ENCODE measurements around the gene ARHGEF7.
"Not testable (repeated sequence)": the region's sequence is repeated elsewhere in the genome, so short reads cannot be mapped to it uniquely, and the experiment has no call there.

ARHGEF7 gene

GRCh38 chr13:111186305-111186935 lies 71.3 kb downstream of the ARHGEF7 start:
- Histone ChIP-seq H3K27ac (peak overlapping the region; percentile 97), H3K4me3 (peak overlapping the region; percentile 71), H3K9me3 (peaks cover 15% of the 10 kb centered on the region), H3K27me3 (no peaks in the 10 kb centered on the region), H3K4me2 (peak overlapping the region; percentile 99), H4K20me1 (peaks cover 38% of the 10 kb centered on the region), H3K4me1 (peaks cover 92% of the 10 kb centered on the region), H3K9ac (peak overlapping the region; percentile 86), H3K36me3 (peaks cover 21% of the 10 kb centered on the region; the same call in 1 of the 2 replicates)
- TF ChIP-seq Cebpa-rat (IDR thresholded peaks at IDR 0.05): no peak

DNA sequence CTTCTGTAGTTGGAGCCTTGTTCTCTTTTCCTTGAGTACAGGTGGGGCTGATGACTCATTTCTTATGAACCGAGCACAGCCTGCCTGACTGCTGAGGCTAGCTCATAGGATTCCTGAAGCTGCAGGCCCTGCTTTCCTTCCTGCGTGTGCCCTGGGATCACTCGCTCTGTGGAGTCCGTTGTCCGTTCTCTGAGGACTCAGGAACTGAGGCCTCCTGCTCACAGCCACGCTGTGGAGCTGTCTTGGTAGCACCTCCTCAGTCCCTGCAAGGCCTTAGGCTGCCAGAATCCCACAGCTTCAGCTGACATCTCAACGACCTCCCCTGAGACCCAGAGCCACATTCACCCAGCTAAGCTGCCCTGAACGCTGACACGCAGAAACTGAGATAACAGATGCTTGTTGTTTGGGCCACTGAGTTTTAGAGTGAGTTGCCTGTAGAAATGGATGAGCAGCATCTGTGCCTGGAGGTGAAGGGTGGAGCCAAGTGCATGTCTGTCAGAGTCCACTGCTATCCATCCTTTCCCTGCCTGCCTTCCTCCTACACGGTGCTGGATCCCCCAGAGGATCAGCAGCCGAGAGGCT lies 72.9 kb downstream of the ARHGEF7 start:
- peaks cover 87% of the 10 kb centered on the region for H3K4me1 ChIP-seq
- H3K4me3 ChIP-seq: peak overlapping the region; percentile 71
- H3K4me2 ChIP-seq: peak overlapping the region; percentile 99
- peaks cover 51% of the 10 kb centered on the region for H4K20me1 ChIP-seq
- peak overlapping the region; percentile 86 for H3K9ac ChIP-seq
- H3K9me3 ChIP-seq: peaks cover 31% of the 10 kb centered on the region
- H3K27me3 ChIP-seq: no peaks in the 10 kb centered on the region
- H3K27ac ChIP-seq: peak overlapping the region; percentile 97
- peaks cover 27% of the 10 kb centered on the region for H3K36me3 ChIP-seq
- TF ChIP-seq Cebpa-rat (IDR thresholded peaks at IDR 0.05): no peak

GRCh38 chr13:111189064-111189505 lies 74.0 kb downstream of the ARHGEF7 start:
- Histone ChIP-seq H3K4me1 (peaks cover 85% of the 10 kb centered on the region), H3K4me2 (peak overlapping the region; percentile 99), H4K20me1 (peaks cover 61% of the 10 kb centered on the region), H3K4me3 (peak overlapping the region; percentile 71), H3K9ac (peak overlapping the region; percentile 61), H3K27ac (peak overlapping the region; percentile 97), H3K36me3 (peaks cover 37% of the 10 kb centered on the region), H3K9me3 (peaks cover 41% of the 10 kb centered on the region)
- H3K27me3 ChIP-seq: not testable (repeated sequence)

DNA sequence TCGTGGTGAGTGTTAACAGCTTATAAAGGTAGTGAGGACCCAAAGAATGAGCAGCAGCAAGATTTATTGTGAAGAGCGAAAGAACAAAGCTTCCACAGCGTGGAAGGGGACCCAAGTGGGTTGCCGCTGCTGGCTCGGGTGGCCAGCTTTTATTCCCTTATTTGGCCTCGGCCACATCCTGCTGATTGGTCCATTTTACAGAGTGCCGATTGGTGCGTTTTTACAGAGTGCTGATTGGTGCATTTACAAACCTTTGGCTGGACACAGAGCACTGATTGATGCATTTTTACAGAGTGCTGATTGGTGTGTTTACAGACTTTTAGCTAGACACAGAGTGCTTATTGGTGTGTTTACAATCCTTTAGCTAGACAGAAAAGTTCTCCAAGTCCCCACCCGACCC lies 74.4 kb downstream of the ARHGEF7 start:
- peaks cover 81% of the 10 kb centered on the region for H3K4me1 ChIP-seq
- H3K4me2 ChIP-seq: peak overlapping the region; percentile 99
- H3K27me3 ChIP-seq: not testable (repeated sequence)

DNA sequence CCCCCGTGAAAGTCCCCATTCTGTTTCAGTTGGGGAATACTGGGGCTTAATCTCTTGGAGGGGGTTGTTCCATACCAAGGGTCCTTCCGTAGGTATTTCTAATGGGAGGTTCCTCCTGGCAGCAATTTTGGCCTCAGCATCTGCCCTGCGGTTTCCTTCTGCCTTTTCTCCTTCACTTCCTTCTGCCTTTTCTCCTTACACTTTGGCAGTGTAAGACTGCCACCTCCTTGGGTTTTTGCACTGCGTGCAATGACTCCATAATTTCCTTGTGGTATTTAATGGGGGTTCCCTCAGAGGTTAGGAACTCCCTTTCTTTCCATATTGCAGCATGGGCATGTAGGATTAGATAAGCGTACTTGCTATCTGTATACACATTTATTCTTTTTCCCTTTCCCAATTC lies 78.1 kb downstream of the ARHGEF7 start:
- Histone ChIP-seq H3K4me2 (peak overlapping the region; percentile 39), H3K36me3 (peaks cover 78% of the 10 kb centered on the region), H3K9me3 (peaks cover 83% of the 10 kb centered on the region), H4K20me1 (peaks cover 59% of the 10 kb centered on the region), H3K4me1 (peaks cover 50% of the 10 kb centered on the region)
- not testable (repeated sequence) for H3K27ac ChIP-seq, H3K27me3 ChIP-seq, H3K4me3 ChIP-seq, H3K9ac ChIP-seq

More for the DNA sequence above, 74.4 kb downstream of the ARHGEF7 start:
- peak overlapping the region; percentile 71 for H3K4me3 ChIP-seq
- H3K36me3 ChIP-seq: peaks cover 41% of the 10 kb centered on the region
- H3K9me3 ChIP-seq: peaks cover 45% of the 10 kb centered on the region
- H3K9ac ChIP-seq: peak overlapping the region; percentile 31; the same call in 1 of the 2 replicates
- H4K20me1 ChIP-seq: peaks cover 65% of the 10 kb centered on the region
- H3K27ac ChIP-seq: peak overlapping the region; percentile 97

- H3K27ac ChIP-seq, H3K9ac ChIP-seq, H3K27me3 ChIP-seq, H3K4me3 ChIP-seq, H3K4me2 ChIP-seq: not testable (repeated sequence)
- H3K36me3 ChIP-seq: peaks cover 93% of the 10 kb centered on the region
- H3K4me1 ChIP-seq: peaks cover 47% of the 10 kb centered on the region
- peaks cover 93% of the 10 kb centered on the region for H3K9me3 ChIP-seq
- peaks cover 60% of the 10 kb centered on the region for H4K20me1 ChIP-seq
Measured at GRCh38 chr13:111194651-111195050, 79.5 kb downstream of the ARHGEF7 start.

DNA sequence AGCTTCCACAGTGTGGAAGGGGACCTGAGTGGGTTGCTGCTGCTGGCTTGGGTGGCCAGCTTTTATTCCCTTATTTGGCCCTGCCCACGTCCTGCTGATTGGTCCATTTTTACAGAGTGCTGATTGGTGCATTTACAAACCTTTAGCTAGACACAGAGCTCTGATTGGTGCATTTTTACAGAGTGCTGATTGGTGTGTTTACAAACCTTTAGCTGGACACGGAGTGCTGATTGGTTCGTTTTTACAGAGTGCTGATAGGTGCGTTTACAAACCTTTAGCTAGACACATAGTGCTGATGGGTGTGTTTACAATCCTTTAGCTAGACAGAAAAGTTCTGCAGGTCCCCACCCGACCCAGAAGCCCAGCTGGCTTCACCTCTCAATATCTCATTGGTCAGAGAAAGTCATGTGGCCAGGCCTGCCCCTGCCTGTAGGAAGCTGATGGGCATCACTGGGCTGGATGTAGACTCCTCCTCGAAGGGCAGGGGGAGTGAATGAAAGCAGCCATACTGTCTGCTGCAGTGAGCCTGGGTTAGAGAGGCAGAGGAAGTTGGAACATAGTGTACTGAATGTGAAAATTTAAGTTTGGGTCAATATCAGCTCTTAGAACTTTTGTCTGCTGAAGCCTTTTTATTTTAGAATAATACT lies 83.7 kb downstream of the ARHGEF7 start:
- Histone ChIP-seq H4K20me1 (peaks cover 71% of the 10 kb centered on the region), H3K9me3 (peaks cover 54% of the 10 kb centered on the region), H3K4me1 (peaks cover 53% of the 10 kb centered on the region), H3K4me2 (peak overlapping the region; percentile 85; the same call in 1 of the 2 replicates), H3K36me3 (peaks cover 72% of the 10 kb centered on the region)
- not testable (repeated sequence) for H3K4me3 ChIP-seq, H3K27ac ChIP-seq, H3K9ac ChIP-seq, H3K27me3 ChIP-seq

DNA sequence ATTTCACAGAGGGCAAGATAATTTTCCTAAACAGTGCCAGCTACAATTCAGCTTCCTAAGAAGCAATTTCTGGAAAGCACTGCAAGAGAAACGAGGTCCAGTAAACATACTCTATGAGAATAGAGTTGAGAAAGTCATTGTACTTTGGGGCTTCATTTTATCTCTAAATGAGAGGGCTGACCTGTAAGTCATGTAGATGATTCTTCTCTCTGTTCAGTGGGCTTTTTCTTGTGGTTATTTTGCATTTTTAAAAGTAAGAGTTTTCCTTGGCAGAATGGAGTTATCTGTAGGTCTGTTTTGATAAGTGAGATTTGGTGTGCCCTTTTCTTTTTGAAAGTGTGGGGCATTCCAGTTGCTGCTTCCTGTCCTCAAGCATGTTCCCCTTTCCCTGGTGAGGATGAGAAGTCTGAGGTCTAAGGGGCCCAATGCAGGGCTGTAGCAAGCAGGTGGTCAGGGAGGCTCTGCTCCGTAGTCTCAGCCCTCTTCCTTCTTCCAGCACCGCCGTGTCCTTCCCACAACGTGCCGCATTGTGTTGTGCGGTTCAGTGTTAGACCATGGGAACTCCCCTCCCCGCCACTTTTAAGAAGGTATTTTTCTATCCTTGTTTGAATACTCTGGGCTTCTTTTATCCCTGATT lies 86.3 kb downstream of the ARHGEF7 start:
- H3K9ac ChIP-seq: 0 out of 2 replicates have a peak overlapping the region, but pooled peaks have one; percentile 4
- peak overlapping the region; percentile 36 for H3K27ac ChIP-seq
- H3K27me3 ChIP-seq: no peaks in the 10 kb centered on the region
- no peak overlapping the region for H3K4me3 ChIP-seq
- H3K4me1 ChIP-seq: peaks cover 66% of the 10 kb centered on the region
- peak overlapping the region; percentile 85 for H3K4me2 ChIP-seq
- H3K36me3 ChIP-seq: peaks cover 64% of the 10 kb centered on the region
- H3K9me3 ChIP-seq: peaks cover 28% of the 10 kb centered on the region
- peaks cover 86% of the 10 kb centered on the region for H4K20me1 ChIP-seq
- no peak for TF ChIP-seq Cebpa-rat (IDR thresholded peaks at IDR 0.05)

- peaks cover 62% of the 10 kb centered on the region for H3K36me3 ChIP-seq
- H3K4me2 ChIP-seq: peak overlapping the region; percentile 85
- 0 out of 2 replicates have a peak overlapping the region, but pooled peaks have one; percentile 26 for H3K4me3 ChIP-seq
- H3K4me1 ChIP-seq: peaks cover 69% of the 10 kb centered on the region
- peaks cover 20% of the 10 kb centered on the region for H3K9me3 ChIP-seq
- H4K20me1 ChIP-seq: peaks cover 93% of the 10 kb centered on the region
- no peaks in the 10 kb centered on the region for H3K27me3 ChIP-seq
- peak overlapping the region; percentile 36 for H3K27ac ChIP-seq
- H3K9ac ChIP-seq: peak overlapping the region; percentile 38
- no peak for TF ChIP-seq Cebpa-rat (IDR thresholded peaks at IDR 0.05)
Measured at GRCh38 chr13:111202156-111202621, 87.1 kb downstream of the ARHGEF7 start.
